Glomerular visceral epithelial cell (primary cell): Measurements from ENCODE around the gene CPNE4.
A peak's percentile ranks its signal among the peaks of the same experiment; 100 is the strongest.
"Not testable (repeated sequence)": the region's sequence is repeated elsewhere in the genome, so short reads cannot be mapped to it uniquely, and the experiment has no call there.

ENCODE experiments used
- DNase-seq: peaks from one replicate; pipeline ENCODE4 v3.0.0-alpha.2; 2016; ENCODE audit errors: extremely low spot score

CPNE4 gene

GRCh38 chr3:132016061-132017041 lies 18.5 kb downstream of the CPNE4 start:
- no peak for DNase-seq

- DNase-seq = no peak
These were observed 20.7 kb downstream of the CPNE4 start for GRCh38 chr3:132014105-132014504.

DNA sequence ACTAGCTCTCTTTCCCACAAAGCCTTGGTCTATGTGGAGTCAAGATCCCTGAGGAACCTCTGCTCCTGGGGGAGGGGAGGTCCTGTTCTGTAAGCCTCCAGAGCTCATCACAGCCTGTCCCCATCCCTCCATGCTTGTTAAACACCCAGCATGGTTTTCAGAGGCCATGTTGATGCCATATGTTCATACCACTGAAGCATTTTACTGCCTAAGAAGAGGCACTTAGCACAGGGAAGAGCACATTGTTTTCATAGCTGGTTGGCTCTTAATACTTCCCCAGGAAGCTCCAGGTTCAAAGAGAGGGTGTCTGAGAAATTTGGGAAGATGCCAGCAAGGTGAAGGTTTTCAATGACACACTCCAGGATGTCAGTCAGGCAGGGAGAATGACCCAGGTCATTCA lies 25.6 kb downstream of the CPNE4 start:
- no peak for DNase-seq

DNA sequence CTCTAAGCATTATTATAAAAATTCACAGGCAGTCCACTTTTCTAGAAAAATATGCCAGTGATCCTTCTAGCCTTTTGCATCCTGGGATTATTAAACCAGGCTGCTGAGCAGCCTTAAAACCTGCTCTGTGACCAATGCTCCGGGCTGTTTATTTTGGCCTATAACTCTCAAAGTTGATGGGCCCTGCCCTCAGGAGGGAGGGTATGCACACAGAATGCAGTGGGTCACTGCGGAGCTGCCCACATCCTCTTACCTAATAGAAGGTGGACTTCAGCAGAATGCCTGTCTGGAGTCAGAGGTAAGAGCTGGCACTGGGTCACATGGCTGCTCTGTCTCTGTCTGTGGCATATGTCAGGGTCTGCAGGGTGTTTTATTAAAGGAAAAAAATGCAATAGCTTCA lies 26.0 kb downstream of the CPNE4 start:
- no peak for DNase-seq

- DNase-seq = no peak
These were observed 27.2 kb downstream of the CPNE4 start for GRCh38 chr3:132007617-132008016.

DNA sequence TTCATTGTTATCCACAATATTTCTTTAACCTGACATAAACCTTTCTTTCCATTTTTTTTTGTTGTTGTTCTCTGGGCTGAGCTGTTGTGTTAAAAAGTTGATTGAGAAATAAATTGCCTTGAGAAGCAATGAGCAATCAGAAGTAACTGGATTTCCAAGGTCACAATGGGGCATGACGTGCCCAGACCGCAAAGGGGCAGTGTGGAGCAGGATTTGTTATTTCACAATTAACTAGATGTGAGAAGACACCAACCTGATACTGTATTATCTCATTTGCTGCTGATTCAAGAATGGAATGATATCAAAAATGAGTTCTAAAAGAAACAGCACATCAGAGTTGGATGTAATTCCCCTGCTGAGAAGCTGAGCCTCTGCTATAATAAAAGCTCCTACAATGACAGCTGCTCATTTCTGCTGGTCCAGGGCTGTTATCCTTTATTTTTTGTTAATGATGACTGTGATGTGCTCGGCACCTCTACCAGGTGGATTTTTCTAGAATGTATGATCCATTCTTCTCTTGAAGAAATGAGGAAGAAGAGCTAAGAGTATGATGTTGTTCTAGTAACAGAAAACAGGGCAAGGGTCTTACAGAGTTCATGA lies 28.1 kb downstream of the CPNE4 start:
- peak; percentile 17 for DNase-seq

DNA sequence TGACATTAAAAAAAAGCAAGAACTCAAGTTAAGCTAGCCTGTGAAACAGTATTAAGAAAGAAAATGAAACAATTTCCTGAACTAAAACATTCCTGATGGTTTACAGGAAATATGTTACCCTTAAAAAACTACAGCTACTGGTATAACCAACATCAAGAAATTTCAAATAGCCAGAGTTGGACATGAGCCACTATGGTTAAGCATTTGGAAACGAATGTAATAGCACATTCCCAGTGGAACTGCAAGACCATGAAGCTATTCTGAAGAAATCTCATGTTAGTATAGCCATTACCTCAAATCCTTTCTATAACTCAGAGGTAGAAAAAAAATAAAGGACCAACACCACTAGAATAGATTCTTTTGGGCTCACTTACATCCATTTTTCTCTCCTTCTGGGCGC lies 30.2 kb downstream of the CPNE4 start:
- DNase-seq = no peak

- no peak for DNase-seq
These were observed 31.1 kb downstream of the CPNE4 start for GRCh38 chr3:132003685-132004084.

- DNase-seq = no peak
These were observed 32.8 kb downstream of the CPNE4 start for GRCh38 chr3:132001999-132002398.

- DNase-seq = no peak
These were observed 33.8 kb downstream of the CPNE4 start for GRCh38 chr3:132001036-132001435.

DNA sequence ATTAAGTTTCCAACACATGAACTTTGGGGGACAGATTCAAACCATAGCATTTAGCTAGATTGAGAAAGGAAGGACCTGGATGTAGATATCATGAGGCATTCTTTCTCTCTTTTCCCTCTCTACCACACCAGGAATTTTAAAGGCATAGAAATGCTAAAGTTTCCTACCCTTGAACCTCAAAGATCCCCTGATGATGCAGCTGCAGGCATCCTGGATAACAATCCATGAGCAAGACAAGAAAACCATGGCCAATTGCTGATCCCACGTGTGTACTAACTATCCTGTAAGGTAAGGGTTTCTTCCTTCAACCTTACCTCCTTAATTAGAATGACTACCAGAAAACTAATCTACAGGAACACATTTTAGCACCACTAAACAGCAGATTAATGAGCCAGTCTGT lies 36.8 kb downstream of the CPNE4 start:
- no peak for DNase-seq

GRCh38 chr3:131995891-131996290 lies 38.9 kb downstream of the CPNE4 start:
- no peak for DNase-seq

DNA sequence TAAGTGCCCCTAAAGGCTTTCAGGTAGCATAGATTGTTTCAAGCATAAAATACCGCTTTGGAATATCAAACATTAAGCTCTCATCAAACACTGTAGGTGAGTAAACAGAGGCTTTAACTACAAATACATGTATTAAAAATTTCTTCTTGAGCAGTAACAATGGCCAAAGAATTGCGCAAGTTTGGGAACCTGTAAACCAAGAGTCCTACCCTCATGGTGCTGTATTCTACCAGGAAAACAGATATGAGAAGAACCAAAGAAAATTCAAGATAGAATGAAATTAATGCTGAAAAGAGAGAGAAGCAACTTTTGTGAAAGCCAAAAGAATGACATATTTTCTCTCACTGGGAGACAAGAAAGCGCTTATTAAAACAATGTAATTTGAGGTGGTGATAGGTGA lies 45.5 kb downstream of the CPNE4 start:
- no peak for DNase-seq

GRCh38 chr3:131988209-131988608 lies 46.6 kb downstream of the CPNE4 start:
- DNase-seq = no peak

GRCh38 chr3:131983689-131984088 lies 51.1 kb downstream of the CPNE4 start:
- DNase-seq = no peak

DNA sequence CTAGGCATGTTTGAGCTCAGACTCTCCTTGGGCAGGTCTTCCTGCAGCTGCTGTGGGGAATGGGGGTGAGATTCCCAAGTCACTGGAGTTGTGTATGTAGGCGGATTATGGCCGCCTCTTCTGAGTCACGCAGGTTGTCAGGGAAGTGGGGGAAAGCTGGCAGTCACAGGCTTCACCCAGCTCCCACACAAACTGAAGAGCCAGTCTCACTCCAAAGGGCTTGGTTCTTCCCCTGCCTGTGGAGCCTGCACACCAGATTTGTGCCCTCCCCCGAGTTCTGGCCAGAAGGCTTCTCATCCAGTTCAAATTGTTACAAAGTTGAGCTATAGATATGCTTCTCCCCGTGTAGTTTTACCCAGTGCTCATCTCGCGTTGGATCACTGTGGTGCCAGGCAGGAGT lies 53.5 kb downstream of the CPNE4 start:
- DNase-seq = no peak

DNA sequence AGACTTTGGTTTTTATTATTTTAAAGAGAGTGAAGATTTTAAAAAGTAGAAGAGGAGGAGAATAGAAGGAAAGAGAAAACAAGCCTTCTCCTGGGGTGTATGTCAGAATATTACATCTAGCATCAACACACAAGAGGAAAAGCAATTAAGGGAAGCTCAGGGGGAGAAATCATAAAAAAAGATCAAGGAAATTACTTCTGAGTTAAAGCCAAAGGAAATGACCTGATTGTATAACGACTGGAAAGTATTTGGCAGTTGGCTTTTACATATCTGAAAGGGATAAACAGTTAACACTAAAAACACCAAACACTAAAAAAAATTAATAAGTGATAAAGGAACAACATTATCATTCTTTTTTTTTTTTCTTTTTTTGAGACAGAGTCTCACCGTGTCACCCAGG lies 58.4 kb downstream of the CPNE4 start:
- DNase-seq = no peak

DNA sequence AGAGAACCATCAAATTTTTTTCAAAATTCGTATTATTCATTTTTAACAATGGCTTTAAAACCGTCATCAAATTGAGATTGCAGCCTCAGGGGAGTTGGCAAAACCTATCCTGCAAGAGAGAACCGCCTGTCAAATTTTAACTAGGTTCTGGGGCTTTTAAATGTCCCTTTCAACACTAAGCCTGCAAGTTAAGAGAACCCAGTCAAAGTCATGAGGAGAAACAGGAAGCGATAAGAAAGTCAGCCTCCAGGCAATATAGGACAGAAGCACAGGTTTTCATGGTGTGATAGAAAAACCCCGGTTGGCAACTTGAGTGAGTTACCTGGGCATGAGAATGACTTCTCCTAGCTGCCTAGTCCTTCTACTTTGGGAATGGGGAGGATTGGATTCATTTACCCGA lies 59.8 kb downstream of the CPNE4 start:
- no peak for DNase-seq

- no peak for DNase-seq
These were observed 61.1 kb downstream of the CPNE4 start for GRCh38 chr3:131973731-131974130.

GRCh38 chr3:131972550-131972949 lies 62.3 kb downstream of the CPNE4 start:
- DNase-seq = no peak

DNA sequence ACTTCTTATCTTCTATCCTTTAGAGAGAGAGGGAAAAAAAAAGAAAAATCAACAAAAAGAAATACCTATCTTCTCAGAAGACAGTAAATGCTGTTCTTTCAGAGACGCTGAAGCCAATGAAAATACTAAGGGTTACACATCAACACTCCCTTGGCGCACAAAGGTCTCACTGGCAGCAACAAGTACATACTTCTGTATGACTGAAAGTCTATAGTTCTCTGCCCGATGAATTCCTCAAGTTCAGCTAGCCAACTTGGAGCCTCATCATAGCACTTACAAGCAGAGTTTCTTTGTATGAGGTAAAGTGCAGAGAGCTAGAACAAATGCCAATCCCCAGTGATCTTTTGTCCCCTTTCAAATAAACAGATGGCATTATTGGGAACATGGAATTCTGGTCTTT lies 62.7 kb downstream of the CPNE4 start:
- DNase-seq = no peak

DNA sequence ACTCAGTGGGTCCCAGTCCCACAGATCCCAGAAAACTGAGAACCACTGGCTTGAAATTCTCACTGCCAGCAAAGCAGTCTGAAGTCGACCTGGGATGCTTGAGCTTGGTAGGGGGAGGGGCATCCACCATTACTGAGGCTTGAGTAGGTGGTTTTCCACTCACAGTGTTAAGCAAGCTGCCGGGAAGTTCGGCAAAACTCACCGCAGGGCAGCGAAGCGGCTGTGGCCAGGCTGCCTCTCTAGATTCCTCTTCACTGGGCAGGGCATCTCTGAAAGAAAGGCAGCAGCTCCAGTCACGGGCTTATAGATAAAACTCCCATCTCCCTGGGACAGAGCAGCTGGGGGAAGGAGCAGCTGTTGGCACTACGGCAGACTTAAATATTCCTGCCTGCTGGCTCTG lies 71.4 kb downstream of the CPNE4 start:
- not testable (repeated sequence) for DNase-seq

GRCh38 chr3:131962982-131963381 lies 71.8 kb downstream of the CPNE4 start:
- no peak for DNase-seq
